Endodermal cell (in vitro differentiated cells): ENCODE measurements around the gene SERTAD4. TPM values are rescaled to one million over a fixed set of nuclear protein-coding genes. Genes with fewer than 3 reads are reported as not detected.

Experiments
- DNase-seq: peaks from one replicate; pipeline ENCODE4 v3.0.0-alpha.2; 2017
- H3K27ac ChIP-seq: 2 replicates; pipeline ENCODE4 v1.5.1; 2013; ENCODE audit warnings: mild to moderate bottlenecking, low read depth, low read length, moderate library complexity
- H3K27me3 ChIP-seq: 2 replicates; pipeline ENCODE4 v1.6.1; 2013; ENCODE audit warnings: mild to moderate bottlenecking, low read length, moderate library complexity; ENCODE audit not compliant: insufficient read depth, control insufficient read depth, poor library complexity, severe bottlenecking
- H3K36me3 ChIP-seq: 2 replicates; pipeline ENCODE4 v1.7.0; 2013; ENCODE audit warnings: mild to moderate bottlenecking, low read length, moderate library complexity; ENCODE audit not compliant: control insufficient read depth, insufficient read depth
- H3K4me1 ChIP-seq: one replicate; pipeline ENCODE4 v1.7.0; 2013; ENCODE audit warnings: low read length; ENCODE audit not compliant: control insufficient read depth, insufficient read depth
- H3K4me3 ChIP-seq: 2 replicates; pipeline ENCODE4 v1.5.1; 2013; ENCODE audit warnings: mild to moderate bottlenecking, low read length, moderate library complexity
- H3K9ac ChIP-seq: 2 replicates; pipeline ENCODE4 v1.6.1; 2013; ENCODE audit warnings: mild to moderate bottlenecking, low read length, moderate library complexity; ENCODE audit not compliant: poor library complexity, severe bottlenecking; ENCODE audit errors: extremely low read depth
- H3K9me3 ChIP-seq: 2 replicates; pipeline ENCODE4 v1.6.1; 2013; ENCODE audit warnings: mild to moderate bottlenecking, low read length, moderate library complexity; ENCODE audit not compliant: control insufficient read depth
- H3K27ac Mint-ChIP-seq: 2 replicates; pipeline ENCODE4 v1.8.0; 2020; ENCODE audit warnings: mixed read lengths
- H3K27me3 Mint-ChIP-seq: 2 replicates; pipeline ENCODE4 v1.8.0; 2021; ENCODE audit warnings: mild to moderate bottlenecking, mixed read lengths; ENCODE audit not compliant: insufficient read depth
- H3K36me3 Mint-ChIP-seq: 2 replicates; pipeline ENCODE4 v1.8.0; 2020; ENCODE audit warnings: low read depth, mixed read lengths
- H3K4me1 Mint-ChIP-seq: 2 replicates; pipeline ENCODE4 v1.8.0; 2020; ENCODE audit warnings: mixed read lengths
- H3K4me3 Mint-ChIP-seq: 2 replicates; pipeline ENCODE4 v1.8.0; 2020; ENCODE audit warnings: mild to moderate bottlenecking, moderate library complexity, mixed read lengths
- H3K9me3 Mint-ChIP-seq: 2 replicates; pipeline ENCODE4 v1.8.0; 2020; ENCODE audit warnings: mild to moderate bottlenecking, mixed read lengths
- WGBS, 2 experiments: methylation state at CpG; one replicate each; pipeline versions ENCODE4 v1.1.5 to v1.1.7; 2013; ENCODE audit warnings: missing lambda C conversion rate in 2 of 2, mixed read lengths in 1 of 2; ENCODE audit not compliant: insufficient coverage in 1 of 2, insufficient read length in 1 of 2; 5-methylcytosine and 5-hydroxymethylcytosine counted together
- total RNA-seq, 2 donors: library from RNA; stranded (reverse); fragmentation: NEBNext Ultra II Directional in 1 of 2; extraction: Animal tissue kit (Norgen Biotek cat#: 25700) in 1 of 2; gene quantifications; 2 replicates in 1 of 2; 3 replicates in 1 of 2; pipeline ENCODE4 v1.2.1, GENCODE V29; 2021
- TF ChIP-seq, protein P1 (sequence below): fragments of 200-600 bp; sonication (generic); conservative IDR thresholded peaks from 2 replicates; pipeline ENCODE4 v1.5.0; 2021; ENCODE audit warnings: antibody characterized with exemption, mild to moderate bottlenecking

SERTAD4 gene
- total RNA-seq, 2 donors from 2014 or later, result 0.58 to 1.1 TPM

DNA sequence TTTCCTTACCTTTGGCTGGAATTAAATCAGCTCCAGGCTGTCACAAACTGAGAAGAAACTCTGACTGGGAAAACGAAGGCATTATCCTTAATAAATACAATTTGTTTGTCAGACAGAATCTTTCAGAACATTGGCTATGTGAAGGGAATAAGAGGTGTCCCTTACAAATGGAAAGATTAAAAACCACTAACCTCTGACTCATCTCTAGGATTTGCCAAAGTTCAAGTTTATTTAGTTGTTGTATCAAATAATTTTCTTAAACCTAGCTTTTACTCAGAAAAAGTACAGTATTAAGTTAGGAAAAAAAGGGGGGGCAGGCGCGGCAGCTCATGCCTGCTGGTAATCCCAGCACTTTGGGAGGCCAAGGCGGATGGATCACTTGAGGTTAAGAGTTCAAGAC is 15.7 kb downstream of the SERTAD4 start:
- H3K36me3 Mint-ChIP-seq, result no peaks in the 10 kb centered on the region
- 83 to 100% methylated on average over 3 to 4 of the region's 4 CpGs for WGBS, 2 experiments
- H3K27me3 ChIP-seq, result peaks cover 19% of the 10 kb centered on the region
- TF ChIP-seq, protein P1, sequence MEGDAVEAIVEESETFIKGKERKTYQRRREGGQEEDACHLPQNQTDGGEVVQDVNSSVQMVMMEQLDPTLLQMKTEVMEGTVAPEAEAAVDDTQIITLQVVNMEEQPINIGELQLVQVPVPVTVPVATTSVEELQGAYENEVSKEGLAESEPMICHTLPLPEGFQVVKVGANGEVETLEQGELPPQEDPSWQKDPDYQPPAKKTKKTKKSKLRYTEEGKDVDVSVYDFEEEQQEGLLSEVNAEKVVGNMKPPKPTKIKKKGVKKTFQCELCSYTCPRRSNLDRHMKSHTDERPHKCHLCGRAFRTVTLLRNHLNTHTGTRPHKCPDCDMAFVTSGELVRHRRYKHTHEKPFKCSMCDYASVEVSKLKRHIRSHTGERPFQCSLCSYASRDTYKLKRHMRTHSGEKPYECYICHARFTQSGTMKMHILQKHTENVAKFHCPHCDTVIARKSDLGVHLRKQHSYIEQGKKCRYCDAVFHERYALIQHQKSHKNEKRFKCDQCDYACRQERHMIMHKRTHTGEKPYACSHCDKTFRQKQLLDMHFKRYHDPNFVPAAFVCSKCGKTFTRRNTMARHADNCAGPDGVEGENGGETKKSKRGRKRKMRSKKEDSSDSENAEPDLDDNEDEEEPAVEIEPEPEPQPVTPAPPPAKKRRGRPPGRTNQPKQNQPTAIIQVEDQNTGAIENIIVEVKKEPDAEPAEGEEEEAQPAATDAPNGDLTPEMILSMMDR, result no peak
- H3K9me3 ChIP-seq, result no peaks in the 10 kb centered on the region
- H3K4me1 ChIP-seq, result peaks cover 16% of the 10 kb centered on the region
- H3K4me3 ChIP-seq, result no peak overlapping the region
- H3K27ac Mint-ChIP-seq, result no peak overlapping the region
- H3K27me3 Mint-ChIP-seq, result peaks cover 16% of the 10 kb centered on the region
- DNase-seq, result no peak
- H3K9me3 Mint-ChIP-seq, result no peaks in the 10 kb centered on the region
- H3K4me1 Mint-ChIP-seq, result peaks cover 9% of the 10 kb centered on the region
- H3K27ac ChIP-seq, result no peak overlapping the region
- H3K9ac ChIP-seq, result no peak overlapping the region
- H3K4me3 Mint-ChIP-seq, result no peak overlapping the region
- no peaks in the 10 kb centered on the region for H3K36me3 ChIP-seq

DNA sequence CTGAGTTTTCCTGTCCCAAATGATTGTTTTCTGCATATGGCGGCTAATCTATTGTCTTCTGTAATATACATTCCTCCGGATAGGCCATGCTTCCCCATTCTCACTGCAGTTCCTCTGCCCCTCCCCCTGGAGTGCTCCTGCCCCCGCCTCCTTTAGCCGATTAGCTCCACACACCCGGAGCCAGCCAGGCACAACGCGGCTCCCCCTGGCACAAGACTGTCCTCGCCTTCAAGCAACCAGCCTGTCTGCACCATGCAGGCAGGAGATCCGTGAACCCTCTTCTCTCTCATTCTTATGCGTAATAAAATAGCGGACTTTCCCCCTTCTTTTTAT is 18.0 kb downstream of the SERTAD4 start:
- peaks cover 39% of the 10 kb centered on the region for H3K27me3 Mint-ChIP-seq
- Histone ChIP-seq H3K36me3 (no peaks in the 10 kb centered on the region), H3K27me3 (peaks cover 34% of the 10 kb centered on the region), H3K9me3 (no peaks in the 10 kb centered on the region), H3K27ac (peak overlapping the region; percentile 62), H3K9ac (no peak overlapping the region), H3K4me3 (peak overlapping the region; percentile 78), H3K4me1 (peaks cover 16% of the 10 kb centered on the region)
- no peak overlapping the region for H3K27ac Mint-ChIP-seq
- H3K4me3 Mint-ChIP-seq, result peak overlapping the region; percentile 78
- 2 to 19% methylated on average over 2 to 11 of the region's 11 CpGs for WGBS, 2 experiments
- peaks cover 9% of the 10 kb centered on the region for H3K4me1 Mint-ChIP-seq
- DNase-seq, result peak; percentile 89
- TF ChIP-seq, protein P1, result no peak
- H3K9me3 Mint-ChIP-seq, result no peaks in the 10 kb centered on the region
- no peaks in the 10 kb centered on the region for H3K36me3 Mint-ChIP-seq

DNA sequence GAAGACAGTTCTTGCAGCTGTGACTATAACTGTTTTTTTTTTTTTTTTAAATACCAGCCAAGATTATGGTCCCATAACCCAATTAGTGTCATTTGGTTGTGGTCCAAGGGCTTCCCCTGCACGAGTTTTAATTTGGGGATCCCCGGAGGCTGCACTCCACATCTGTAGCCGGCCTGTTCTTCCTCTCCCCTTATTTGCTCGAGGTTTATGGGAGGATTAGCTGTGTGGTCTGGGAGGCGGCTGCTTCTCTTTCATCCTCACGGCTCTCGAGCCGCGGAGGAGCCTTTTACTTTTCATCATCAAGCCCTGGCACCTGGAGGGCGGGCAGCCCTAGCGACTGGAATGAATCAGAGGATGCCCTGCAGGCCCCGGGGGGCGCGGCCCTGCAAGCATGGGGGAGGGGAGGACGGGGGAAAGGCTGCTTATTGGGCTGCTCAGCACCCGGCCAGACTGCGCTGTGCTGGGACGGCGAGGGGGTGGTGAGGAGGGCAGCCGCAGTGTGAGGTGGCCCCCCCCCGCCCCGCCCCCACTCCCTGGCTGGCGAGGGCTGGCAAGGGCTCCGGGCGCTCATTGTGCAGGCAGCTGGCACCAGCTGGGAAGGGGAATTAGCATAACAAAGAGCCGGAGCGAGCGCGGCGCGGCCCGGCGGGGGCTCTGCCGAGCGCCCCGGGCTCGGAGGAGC is 18.5 kb downstream of the SERTAD4 start:
- no peaks in the 10 kb centered on the region for H3K9me3 ChIP-seq
- Mint-ChIP-seq H3K4me3 (peak overlapping the region; percentile 78), H3K4me1 (peaks cover 11% of the 10 kb centered on the region), H3K27me3 (peaks cover 44% of the 10 kb centered on the region), H3K27ac (peak overlapping the region; percentile 19), H3K9me3 (no peaks in the 10 kb centered on the region), H3K36me3 (no peaks in the 10 kb centered on the region)
- peaks cover 34% of the 10 kb centered on the region for H3K27me3 ChIP-seq
- TF ChIP-seq, protein P1, result peak; percentile 24
- H3K36me3 ChIP-seq, result no peaks in the 10 kb centered on the region
- H3K27ac ChIP-seq, result peak overlapping the region; percentile 62
- H3K9ac ChIP-seq, result peak overlapping the region; percentile 47
- H3K4me3 ChIP-seq, result peak overlapping the region; percentile 78
- 0% methylated on average over 6 to 37 of the region's 37 CpGs for WGBS, 2 experiments
- peaks cover 16% of the 10 kb centered on the region for H3K4me1 ChIP-seq
- DNase-seq, result peak; percentile 93
